DLD1 (cell line): ENCODE data around the gene HCFC2.
"Not testable (repeated sequence)": the region's sequence is repeated elsewhere in the genome, so short reads cannot be mapped to it uniquely, and the experiment has no call there.

Experiments
- in situ Hi-C: cut with HindIII; loops from 2 replicates; pipeline ENCODE4 v1.10.0; 2017; ENCODE audit warnings: low sequenced_read_pairs

The HCFC2 gene

GRCh38 chr12:104114834-104115586 lies 50.7 kb downstream of the HCFC2 start:
- in situ Hi-C loops, result not testable (repeated sequence)

DNA sequence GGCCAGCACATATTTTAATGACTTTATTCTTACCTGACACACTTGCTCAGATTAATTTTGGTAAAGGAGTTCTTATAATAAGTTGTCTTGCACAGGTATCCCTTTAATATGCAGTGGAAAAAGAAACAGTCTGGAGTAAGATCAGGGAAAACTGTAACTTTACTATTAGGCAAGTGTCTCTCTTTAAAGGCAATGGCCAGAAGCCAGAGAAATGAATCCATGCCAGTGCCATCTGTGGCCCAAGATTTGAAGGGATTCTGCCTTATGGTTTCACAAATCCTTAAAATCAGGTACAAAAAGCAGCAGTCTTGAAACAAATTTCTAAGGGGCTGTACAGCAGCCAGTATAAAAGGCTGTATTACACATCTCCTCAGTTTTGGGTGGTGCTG lies 51.2 kb downstream of the HCFC2 start:
- in situ Hi-C loops, result no loop called here

DNA sequence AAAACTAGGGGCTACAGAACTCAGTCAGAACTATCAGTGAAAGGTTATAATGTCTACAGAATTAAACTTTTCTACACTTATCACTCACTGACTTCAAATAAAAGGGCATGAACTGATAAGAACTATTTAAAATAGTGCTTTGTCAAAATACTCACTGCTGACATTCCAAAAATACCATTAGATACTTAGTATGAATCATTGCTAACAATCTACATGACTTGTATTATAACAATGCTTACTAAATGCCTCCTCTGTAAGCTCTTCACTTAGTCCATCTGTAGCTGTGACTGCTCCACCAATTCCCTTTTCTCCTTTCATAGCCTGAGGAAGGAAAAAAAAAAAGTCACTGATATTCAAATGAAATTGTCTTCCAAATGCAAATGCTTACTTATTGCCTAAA lies 56.7 kb downstream of the HCFC2 start:
- in situ Hi-C loops, result no loop called here

DNA sequence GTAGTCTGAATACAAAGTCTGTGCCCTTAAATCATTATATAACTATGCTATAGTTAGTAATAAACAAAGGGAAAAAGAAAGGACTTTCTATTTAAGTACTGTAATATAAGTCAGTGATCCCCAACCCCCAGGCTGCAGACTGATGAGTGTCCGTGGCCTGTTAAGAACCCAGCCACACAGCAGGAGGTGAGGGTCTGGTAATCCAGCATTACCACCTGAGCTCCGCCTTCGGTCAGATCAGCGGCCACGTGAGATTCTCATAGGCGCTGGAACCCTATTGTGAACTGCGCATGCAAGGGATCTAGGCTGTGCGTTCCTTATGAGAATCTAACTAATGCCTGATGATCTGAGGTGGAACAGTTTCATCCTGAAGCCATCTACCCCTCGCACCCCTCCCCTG lies 58.0 kb downstream of the HCFC2 start:
- in situ Hi-C loops, result no loop called here

DNA sequence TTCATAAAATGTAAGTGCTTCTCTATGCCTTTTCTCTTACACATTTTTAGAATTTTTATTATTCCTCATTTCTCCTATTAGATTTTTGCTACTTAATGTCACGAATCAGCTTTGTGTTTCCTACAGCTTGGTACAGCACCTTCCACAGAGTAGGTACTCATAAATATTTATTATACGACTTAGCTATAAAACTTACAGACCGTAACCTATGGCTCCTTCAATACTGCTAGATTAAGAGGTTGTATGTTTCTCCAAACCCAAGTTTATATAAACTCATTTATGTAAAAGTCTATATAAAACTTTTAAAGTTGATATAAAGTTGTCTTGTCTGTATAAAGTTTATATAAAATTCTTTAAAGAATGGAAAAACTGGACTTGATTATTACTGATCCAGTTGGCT lies 62.2 kb downstream of the HCFC2 start:
- in situ Hi-C loops, result no loop called here

DNA sequence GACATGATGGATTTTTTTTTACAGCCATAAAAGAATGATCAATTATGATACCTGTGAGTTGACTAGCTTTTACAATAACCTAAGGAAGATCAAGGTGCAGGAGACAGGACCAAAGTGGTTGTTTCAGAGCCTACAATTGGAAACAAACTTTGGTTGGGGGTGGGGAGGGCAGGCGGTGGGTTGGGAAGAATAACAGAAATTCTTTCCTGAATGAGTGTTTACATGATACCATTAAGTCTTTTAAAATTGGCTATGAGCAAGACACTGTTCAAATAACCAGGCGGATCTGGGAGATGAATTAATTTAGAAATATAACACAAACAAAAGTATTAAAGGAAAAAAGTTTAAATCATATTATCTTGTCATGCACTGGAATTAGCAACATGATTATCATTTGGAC lies 66.4 kb downstream of the HCFC2 start:
- in situ Hi-C loops, result no loop called here

GRCh38 chr12:104131609-104132008 lies 67.3 kb downstream of the HCFC2 start:
- in situ Hi-C loops, result no loop called here

DNA sequence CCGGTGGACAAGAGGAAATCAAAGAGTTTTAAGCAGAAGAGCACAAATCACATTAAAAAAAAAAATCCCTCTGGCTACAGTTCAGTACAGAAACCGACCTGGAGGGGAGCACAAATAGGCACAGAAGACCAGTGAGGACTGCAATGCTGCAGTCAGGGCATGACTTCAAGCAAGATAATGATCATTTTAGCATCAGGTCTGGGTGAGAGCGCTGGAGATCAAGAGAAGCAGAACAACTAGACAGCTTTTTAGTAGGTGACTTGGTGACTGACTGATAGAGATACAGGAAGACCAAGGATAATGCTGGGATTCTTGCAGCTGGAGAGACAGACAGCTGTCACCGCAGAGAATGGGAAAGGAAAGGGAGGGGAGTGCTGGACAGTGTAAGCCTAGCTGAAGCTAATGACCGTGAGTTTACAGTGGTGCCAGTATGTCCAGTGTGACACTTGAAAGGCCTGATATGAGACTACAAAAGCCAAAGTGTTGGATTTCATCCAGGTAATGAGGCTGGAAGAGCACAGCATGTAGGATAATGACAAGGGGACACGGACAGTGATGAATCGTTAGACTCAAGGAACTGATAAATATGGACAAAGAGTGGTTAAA lies 68.1 kb downstream of the HCFC2 start:
- in situ Hi-C loops, result no loop called here

- in situ Hi-C loops, result no loop called here
These were observed 69.0 kb downstream of the HCFC2 start for GRCh38 chr12:104133321-104133720.

DNA sequence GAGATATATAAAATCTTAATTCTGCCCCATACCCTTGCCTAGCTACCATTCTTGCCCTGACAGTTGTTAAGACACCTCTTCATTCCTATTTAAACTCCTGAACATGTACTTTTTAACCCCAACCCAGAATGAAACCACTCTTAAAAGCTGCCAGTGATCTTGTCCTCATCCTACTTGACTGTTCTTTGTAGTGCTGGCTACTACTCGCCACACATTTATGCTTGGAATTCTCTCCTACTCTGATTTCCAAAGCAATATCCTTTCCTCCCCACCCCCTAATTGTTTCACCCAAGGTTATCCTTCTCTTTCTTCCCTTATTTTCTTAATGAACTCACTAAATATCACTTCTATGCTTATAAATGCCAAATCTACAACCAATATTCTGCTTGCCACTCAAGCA lies 69.5 kb downstream of the HCFC2 start:
- in situ Hi-C loops, result no loop called here

GRCh38 chr12:104134882-104135281 lies 70.6 kb downstream of the HCFC2 start:
- in situ Hi-C loops, result no loop called here

GRCh38 chr12:104136577-104136976 lies 72.2 kb downstream of the HCFC2 start:
- in situ Hi-C loops, result no loop called here

- in situ Hi-C loops, result no loop called here
These were observed 72.9 kb downstream of the HCFC2 start for GRCh38 chr12:104137001-104137901.

DNA sequence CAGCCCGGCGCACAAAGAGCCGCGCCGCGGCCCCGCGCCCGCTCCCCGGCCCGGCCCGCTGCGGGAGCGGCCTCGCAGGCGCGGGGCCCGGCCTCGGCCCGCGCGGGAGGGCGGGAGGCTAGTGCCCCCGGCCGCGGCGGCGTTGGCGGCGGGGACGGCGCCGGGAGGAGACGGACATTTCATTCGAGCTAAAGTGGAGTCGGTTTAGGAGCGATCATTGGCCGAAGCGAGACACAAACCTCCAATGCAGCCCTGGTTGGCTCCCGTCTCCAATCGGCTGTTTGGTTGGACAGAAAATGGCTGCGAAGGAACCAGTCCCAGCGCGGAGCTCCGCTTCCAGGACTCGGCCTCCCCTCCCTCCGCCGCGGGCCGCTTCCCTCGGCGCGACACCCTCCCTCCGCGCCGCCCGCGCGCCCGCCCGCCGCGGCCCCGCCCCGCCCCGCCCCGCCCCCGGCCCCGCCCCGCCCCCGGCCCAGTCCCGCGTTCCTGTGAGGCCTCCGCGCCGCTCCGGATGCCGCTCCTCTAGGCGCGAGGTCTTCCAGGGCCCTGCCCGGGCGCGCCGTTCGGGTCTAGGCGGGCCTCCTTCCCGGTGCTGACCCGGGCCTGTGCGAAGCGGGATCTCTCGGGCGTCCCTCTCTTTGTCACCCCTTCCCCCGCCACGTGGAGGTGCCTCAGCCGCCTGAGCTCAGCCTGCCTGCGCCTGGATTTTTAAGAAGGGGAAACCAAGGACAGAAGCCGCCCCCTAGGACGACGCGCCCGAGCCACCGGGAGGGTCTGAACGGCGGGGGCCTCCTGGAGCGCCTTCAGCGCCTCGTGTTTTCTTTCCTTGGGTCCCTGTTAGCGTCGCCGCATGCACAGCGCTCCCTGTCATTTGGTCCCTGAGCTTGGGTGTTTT lies 73.8 kb downstream of the HCFC2 start, which contains the start of gene NFYB:
NFYB (minus strand) TSS at position 309 of the 895 bp plus-strand sequence. CDS start 2,757 bp downstream, outside the sequence.
- in situ Hi-C loops, result no loop called here

DNA sequence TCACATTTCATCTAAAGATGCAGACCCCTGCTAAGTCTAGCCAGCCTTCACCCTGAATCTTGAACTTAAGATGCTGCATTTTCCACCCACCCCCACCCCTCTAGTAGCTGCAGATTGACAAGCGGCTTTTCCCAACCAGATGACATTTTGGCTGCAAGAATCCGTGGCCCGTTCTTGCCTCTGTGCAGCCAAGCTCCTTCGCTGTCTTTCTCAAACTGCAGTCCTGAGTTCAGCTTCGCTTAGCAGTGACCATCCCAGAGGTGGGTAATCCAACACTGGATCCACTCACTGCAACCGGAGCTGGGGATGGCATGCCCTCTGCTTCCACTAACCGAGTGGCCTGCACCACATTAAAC lies 74.4 kb downstream of the HCFC2 start:
- in situ Hi-C loops, result no loop called here

GRCh38 chr12:104142543-104142942 lies 78.2 kb downstream of the HCFC2 start:
- in situ Hi-C loops, result no loop called here

DNA sequence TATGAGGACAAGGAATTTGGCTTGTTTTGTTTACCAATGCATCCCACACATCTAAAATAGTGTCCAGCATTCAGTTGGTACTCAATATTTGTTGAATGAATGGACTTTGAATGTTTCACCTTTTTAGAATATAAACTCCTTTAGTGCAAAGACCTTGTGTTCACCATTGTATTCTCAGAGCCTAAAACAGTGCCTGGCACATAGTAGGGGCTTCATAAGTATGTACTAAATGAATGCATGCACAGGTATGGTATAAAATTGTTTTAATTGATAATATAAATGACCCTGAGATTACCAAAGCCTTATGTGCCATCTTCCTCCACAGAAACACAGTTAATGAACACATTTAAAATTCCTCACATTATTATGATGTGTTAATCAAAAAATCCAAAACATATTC lies 78.7 kb downstream of the HCFC2 start:
- in situ Hi-C loops, result no loop called here

DNA sequence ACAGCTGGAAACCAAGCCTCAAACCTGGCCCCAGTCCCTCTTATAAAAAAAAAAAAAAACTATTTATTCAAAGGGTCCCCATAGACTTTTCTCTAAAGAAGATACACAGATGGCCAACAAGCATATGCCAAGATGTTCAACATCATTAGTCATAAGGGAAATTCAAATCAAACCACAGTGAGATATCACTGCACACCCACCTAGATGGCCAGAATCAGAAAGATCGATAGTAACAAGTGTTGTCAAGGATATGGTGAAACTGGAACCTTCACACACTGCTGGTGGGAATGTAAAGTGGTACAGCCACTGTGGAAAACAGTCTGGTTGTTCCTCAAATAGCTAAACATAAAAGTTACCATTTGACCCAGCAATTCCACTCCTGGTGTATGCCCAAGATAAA lies 79.6 kb downstream of the HCFC2 start:
- in situ Hi-C loops, result no loop called here

- in situ Hi-C loops, result no loop called here
These were observed 83.0 kb downstream of the HCFC2 start for GRCh38 chr12:104147346-104147745.

DNA sequence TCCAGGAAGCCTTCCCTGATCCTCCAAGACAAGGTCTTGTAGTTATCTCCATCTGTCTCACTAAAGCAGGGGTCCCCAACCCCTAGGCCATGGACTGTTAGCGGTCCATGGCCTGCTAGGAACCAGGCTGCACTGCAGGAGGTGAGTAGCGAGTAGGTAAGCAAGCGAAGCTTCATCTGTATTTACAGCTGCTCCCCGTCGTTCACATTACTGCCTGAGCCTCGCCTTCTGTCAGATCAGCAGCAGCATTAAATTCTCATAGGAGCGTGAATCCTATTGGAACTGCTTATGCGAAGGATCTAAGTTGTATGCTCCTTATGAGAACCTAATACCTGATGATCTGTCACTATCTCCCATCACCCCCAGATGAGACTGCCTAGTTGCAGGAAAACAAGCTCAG lies 86.1 kb downstream of the HCFC2 start:
- in situ Hi-C loops, result no loop called here
